Suprapubic skin (tissue), 4 donors: Measurements from ENCODE around the gene TMEM147.

Source experiments
- EP300 ChIP-seq: sonication (generic); formaldehyde crosslinking; IDR thresholded peaks from one replicate; pipeline ENCODE4 v1.6.1; 2017; ENCODE audit warnings: antibody characterized with exemption
- POLR2A ChIP-seq, 2 donors: fragments of 450-650 bp; IDR thresholded peaks; one replicate each; pipeline ENCODE4 v1.6.1; 2017; ENCODE audit warnings: antibody characterized with exemption in 2 of 2, mild to moderate bottlenecking in 2 of 2, moderate library complexity in 2 of 2
- POLR2AphosphoS5 ChIP-seq, 3 donors: sonication (generic); formaldehyde crosslinking; IDR thresholded peaks; one replicate each; pipeline ENCODE4 v1.6.1; 2017; ENCODE audit warnings: antibody characterized with exemption in 3 of 3
- TF ChIP-seq, protein P1 (sequence below), 2 donors: fragments of 200-600 bp in 1 of 2; fragments of 450-650 bp in 1 of 2; sonication (generic) in 1 of 2; IDR thresholded peaks; one replicate each; pipeline ENCODE4 v1.5.1; 2016 to 2019; ENCODE audit warnings: antibody characterized with exemption in 2 of 2, mild to moderate bottlenecking in 1 of 2, moderate library complexity in 1 of 2

GRCh38 chr19:35563207-35563829, 17.9 kb downstream of the TMEM147 start, which contains the start of gene ATP4A:
- TF ChIP-seq POLR2A (IDR thresholded peaks at IDR 0.05) (no peak), EP300 (no peak), POLR2AphosphoS5 (IDR thresholded peaks at IDR 0.05) (no peak)
- TF ChIP-seq, protein P1, sequence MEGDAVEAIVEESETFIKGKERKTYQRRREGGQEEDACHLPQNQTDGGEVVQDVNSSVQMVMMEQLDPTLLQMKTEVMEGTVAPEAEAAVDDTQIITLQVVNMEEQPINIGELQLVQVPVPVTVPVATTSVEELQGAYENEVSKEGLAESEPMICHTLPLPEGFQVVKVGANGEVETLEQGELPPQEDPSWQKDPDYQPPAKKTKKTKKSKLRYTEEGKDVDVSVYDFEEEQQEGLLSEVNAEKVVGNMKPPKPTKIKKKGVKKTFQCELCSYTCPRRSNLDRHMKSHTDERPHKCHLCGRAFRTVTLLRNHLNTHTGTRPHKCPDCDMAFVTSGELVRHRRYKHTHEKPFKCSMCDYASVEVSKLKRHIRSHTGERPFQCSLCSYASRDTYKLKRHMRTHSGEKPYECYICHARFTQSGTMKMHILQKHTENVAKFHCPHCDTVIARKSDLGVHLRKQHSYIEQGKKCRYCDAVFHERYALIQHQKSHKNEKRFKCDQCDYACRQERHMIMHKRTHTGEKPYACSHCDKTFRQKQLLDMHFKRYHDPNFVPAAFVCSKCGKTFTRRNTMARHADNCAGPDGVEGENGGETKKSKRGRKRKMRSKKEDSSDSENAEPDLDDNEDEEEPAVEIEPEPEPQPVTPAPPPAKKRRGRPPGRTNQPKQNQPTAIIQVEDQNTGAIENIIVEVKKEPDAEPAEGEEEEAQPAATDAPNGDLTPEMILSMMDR (IDR thresholded peaks at IDR 0.05), result no peak
